HCT116 (cell line): ENCODE measurements around the gene SERTAD1.

Experiments used
- EZH2 ChIP-seq: fragments of 200-600 bp; sonication (generic); IDR thresholded peaks from 2 replicates; pipeline ENCODE4 v1.6.1; 2017; ENCODE audit warnings: antibody characterized with exemption, mixed run types
- POLR2A ChIP-seq: IDR thresholded peaks from 2 replicates; pipeline ENCODE4 v1.7.0; 2011; ENCODE audit warnings: borderline replicate concordance; ENCODE audit not compliant: insufficient read depth, insufficient read length; ENCODE audit errors: extremely low read depth
- POLR2AphosphoS5 ChIP-seq: IDR thresholded peaks from 2 replicates; pipeline ENCODE4 v1.6.1; 2011; ENCODE audit warnings: mild to moderate bottlenecking, low read depth, low read length, moderate library complexity
- ZFX ChIP-seq: fragments of 450-650 bp; IDR thresholded peaks from 2 replicates; pipeline ENCODE4 v1.6.1; 2017
- TF ChIP-seq, protein P1 (sequence below), 3 experiments: fragments of 200-600 bp in 1 of 3; sonication (generic) in 1 of 3; IDR thresholded peaks in 2 of 3; conservative IDR thresholded peaks in 1 of 3; 2 replicates each; pipeline ENCODE4 v1.5.1; 2012 to 2017; ENCODE audit warnings: low read depth in 2 of 3, low read length in 2 of 3, antibody characterized with exemption in 1 of 3, borderline replicate concordance in 1 of 3, control low read depth in 1 of 3, mild to moderate bottlenecking in 1 of 3, mixed read lengths in 1 of 3, mixed run types in 1 of 3, moderate library complexity in 1 of 3; ENCODE audit not compliant: insufficient read depth in 1 of 3
- TF ChIP-seq, protein P2 (sequence below): IDR thresholded peaks from 2 replicates; pipeline ENCODE4 v1.6.1; 2012
- TF ChIP-seq, protein P3 (sequence below): IDR thresholded peaks from 2 replicates; pipeline ENCODE4 v1.6.1; 2012

DNA sequence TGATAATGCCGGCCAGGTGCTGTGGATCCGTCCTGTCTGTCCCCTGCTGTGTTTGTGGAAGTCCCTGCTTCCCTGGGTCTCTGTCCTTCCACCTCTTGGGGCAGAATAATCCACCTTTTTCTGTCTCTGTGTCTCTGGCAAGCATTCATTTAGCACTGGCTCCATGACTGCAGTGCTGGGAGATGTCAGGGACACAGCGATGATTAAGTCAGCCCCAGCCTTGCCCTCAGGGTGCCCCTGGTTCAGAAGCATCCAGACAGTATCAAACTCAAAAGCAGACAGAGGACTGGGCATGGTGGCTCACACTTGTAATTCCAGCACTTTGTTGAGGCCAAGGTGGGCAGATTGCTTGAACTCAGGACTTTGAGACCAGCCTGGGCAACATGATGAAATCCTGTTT is 37.3 kb downstream of the SERTAD1 start:
- TF ChIP-seq, protein P1, sequence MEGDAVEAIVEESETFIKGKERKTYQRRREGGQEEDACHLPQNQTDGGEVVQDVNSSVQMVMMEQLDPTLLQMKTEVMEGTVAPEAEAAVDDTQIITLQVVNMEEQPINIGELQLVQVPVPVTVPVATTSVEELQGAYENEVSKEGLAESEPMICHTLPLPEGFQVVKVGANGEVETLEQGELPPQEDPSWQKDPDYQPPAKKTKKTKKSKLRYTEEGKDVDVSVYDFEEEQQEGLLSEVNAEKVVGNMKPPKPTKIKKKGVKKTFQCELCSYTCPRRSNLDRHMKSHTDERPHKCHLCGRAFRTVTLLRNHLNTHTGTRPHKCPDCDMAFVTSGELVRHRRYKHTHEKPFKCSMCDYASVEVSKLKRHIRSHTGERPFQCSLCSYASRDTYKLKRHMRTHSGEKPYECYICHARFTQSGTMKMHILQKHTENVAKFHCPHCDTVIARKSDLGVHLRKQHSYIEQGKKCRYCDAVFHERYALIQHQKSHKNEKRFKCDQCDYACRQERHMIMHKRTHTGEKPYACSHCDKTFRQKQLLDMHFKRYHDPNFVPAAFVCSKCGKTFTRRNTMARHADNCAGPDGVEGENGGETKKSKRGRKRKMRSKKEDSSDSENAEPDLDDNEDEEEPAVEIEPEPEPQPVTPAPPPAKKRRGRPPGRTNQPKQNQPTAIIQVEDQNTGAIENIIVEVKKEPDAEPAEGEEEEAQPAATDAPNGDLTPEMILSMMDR (IDR thresholded peaks at IDR 0.05 in 2 of 3, conservative IDR thresholded peaks at IDR 0.05 in 1 of 3; ENCODE audit: borderline replicate concordance in 1 of 3, insufficient read depth in 1 of 3, low read depth in 2 of 3, low read length in 2 of 3), result no peak
- TF ChIP-seq POLR2AphosphoS5 (no peak), EZH2 (no peak), POLR2A (no peak), ZFX (no peak)
- TF ChIP-seq, protein P2, sequence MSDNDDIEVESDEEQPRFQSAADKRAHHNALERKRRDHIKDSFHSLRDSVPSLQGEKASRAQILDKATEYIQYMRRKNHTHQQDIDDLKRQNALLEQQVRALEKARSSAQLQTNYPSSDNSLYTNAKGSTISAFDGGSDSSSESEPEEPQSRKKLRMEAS, result no peak
- TF ChIP-seq, protein P3, sequence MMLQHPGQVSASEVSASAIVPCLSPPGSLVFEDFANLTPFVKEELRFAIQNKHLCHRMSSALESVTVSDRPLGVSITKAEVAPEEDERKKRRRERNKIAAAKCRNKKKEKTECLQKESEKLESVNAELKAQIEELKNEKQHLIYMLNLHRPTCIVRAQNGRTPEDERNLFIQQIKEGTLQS, result no peak
